Neural progenitor cell (in vitro differentiated cells): Measurements from ENCODE around the gene NELFB.

Source experiments
- CTCF ChIP-seq: fragments of 200-600 bp; sonication (generic); IDR thresholded peaks from 2 replicates; pipeline ENCODE4 v1.5.1; 2017; ENCODE audit warnings: antibody characterized with exemption, mild to moderate bottlenecking
- EZH2 ChIP-seq: fragments of 200-600 bp; sonication (generic); IDR thresholded peaks from 2 replicates; pipeline ENCODE4 v1.6.1; 2017; ENCODE audit warnings: antibody characterized with exemption, mild to moderate bottlenecking, moderate library complexity

- TF ChIP-seq CTCF (no peak), EZH2 (no peak)
Measured at GRCh38 chr9:137317021-137317717, 62.0 kb downstream of the NELFB start.
